T-helper 17 cell (primary cell): ENCODE results near the gene KRT9. TPM values are rescaled to one million over a fixed set of nuclear protein-coding genes. Genes with fewer than 3 reads are reported as not detected.
"Not testable (repeated sequence)": the region's sequence is repeated elsewhere in the genome, so short reads cannot be mapped to it uniquely, and the experiment has no call there.

ENCODE experiments used
- ATAC-seq: fragments of 150-1000 bp; cut with Tn5 transposase; 2 replicates; pipeline ENCODE4 v1.10.0; 2021; ENCODE audit warnings: mild to moderate bottlenecking, moderate library complexity
- DNase-seq, 3 donors: peaks; one replicate each; pipeline versions ENCODE4 v3.0.0 to v3.0.0-alpha.2; 2020 to 2021
- H3K9me3 ChIP-seq: one replicate; pipeline ENCODE4 v1.7.0; 2013; ENCODE audit warnings: low read length, mild to moderate bottlenecking; ENCODE audit not compliant: control insufficient read depth, poor library complexity, severe bottlenecking
- H3K27ac Mint-ChIP-seq: one replicate; pipeline ENCODE4 v1.8.0; 2022; ENCODE audit warnings: mild to moderate bottlenecking, moderate library complexity, mixed read lengths
- H3K27me3 Mint-ChIP-seq: one replicate; pipeline ENCODE4 v1.8.0; 2022; ENCODE audit warnings: mixed read lengths
- H3K36me3 Mint-ChIP-seq: one replicate; pipeline ENCODE4 v1.8.0; 2022; ENCODE audit warnings: low read depth, mixed read lengths
- H3K4me1 Mint-ChIP-seq: one replicate; pipeline ENCODE4 v1.8.0; 2022; ENCODE audit warnings: mild to moderate bottlenecking, mixed read lengths
- H3K4me3 Mint-ChIP-seq: one replicate; pipeline ENCODE4 v1.8.0; 2022; ENCODE audit warnings: mild to moderate bottlenecking, moderate library complexity, mixed read lengths
- total RNA-seq, 4 donors: library from RNA in 2 of 4; stranded (reverse) in 2 of 4; gene quantifications; one replicate each; pipeline ENCODE4 v1.2.3 and lab custom pipeline; 2022 to 2026

KRT9 gene
- total RNA-seq, 2 donors from 2014 or later: not detected

DNA sequence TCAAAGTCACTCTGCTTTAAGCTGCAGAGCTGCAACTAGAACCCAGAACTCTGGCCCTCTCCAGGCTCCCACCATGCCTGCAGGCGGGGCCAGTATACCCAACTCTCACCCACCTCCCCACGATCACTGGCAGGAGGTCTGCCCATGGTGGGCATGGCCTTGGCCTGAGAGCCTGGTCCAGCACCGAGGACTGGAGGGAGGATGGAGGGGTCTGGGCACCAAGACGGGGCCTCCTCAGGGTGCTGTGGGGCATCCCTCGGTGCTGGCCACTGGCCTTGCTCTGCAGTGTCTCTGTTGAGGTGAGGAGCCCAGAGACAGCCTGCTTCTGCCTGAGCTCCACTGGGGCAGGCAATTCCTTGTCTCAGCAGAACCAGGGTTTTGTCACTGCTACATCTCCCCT is 42.2 kb upstream of the KRT9 start:
- ATAC-seq (no peak), DNase-seq (no peak)
- Mint-ChIP-seq H3K4me3 (no peak overlapping the region), H3K27ac (no peak overlapping the region), H3K36me3 (no peaks in the 10 kb centered on the region), H3K4me1 (peaks cover 2% of the 10 kb centered on the region), H3K27me3 (peaks cover 55% of the 10 kb centered on the region)
- no peaks in the 10 kb centered on the region for H3K9me3 ChIP-seq

DNA sequence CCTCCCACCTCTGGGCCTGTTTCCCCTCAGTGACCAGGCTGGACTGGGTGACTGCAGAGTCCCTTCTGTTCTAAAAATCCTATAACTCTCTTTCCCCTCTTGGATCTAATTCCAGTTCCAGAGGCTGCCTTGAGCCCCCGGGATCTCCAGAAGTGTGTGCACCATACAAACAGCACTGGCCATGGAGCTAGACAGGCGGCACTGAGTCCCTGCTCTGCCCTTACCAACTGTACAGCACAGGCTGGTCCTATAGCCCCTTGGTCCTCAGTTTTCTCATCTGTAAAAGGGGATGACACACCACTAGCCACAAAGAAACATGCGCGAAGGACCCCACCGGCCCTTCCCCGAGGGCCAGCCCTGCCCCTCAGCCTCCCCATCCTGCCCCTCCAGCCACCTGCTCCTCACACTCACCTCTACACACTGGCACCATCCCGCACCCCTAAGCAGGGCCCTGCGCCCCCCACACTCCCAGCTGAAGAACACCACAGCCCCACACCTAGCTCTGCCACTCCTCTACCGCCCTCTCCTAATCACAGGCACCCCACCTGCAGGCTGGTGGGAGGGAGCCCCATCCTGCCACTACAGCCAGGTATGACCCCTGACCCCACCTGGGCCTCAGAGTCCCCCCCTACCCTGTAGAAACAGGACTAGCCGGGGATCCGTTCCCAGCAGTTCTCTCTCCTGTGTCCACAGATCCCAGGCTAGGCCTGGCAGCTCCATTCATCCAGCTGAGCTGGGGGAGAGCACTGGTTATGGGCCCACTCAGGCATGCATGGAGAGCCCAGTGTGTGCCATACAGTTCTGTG is 41.6 kb upstream of the KRT9 start:
- Mint-ChIP-seq H3K4me3 (no peak overlapping the region), H3K27ac (no peak overlapping the region), H3K27me3 (peaks cover 53% of the 10 kb centered on the region), H3K4me1 (peaks cover 2% of the 10 kb centered on the region), H3K36me3 (peaks cover 2% of the 10 kb centered on the region)
- H3K9me3 ChIP-seq: no peaks in the 10 kb centered on the region
- ATAC-seq: no peak
- DNase-seq: no peak

DNA sequence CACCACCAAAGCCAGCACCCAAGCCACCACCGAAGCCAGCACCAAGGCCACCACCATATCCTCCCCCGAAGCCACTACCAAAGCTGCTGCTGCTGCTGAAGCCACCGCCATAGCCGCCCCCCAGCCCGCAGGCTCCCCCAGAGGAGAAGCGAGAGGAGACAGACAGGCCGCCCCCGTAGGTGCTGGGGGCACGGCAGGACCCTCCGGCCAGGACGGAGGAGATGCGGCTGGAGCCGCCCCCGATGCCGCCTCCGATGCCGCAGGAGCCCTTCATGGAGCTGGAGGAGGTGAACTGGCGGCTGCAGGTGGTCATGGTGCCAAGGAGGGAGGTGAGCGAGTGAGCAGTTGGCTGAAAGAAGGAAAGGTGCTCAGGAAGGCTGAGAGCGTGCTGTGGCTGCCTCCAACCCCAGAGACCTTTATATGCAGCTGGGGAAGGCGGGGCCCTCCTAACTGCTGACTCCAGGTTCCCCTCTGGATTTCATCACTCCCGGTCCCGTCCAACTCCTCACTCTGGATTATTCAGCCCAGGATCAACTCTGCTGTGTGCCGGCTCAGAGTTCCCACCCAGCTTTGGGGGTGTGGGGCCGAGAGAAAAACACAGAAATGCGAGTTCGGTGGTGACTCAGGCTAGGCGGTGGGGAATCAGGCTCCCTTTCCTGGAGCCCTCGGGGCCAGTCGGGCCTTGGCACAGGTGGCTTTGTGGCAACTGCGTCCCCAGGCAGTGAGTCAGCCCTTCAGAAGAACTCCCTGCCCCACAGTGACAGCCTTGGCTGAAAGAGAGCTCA is 40.7 kb upstream of the KRT9 start, which contains the start of gene KRT16:
Gene KRT16, minus strand, starts transcription at position 392 of the 785 bp plus-strand sequence. Its CDS starts 79 bp downstream, at position 313.
- not testable (repeated sequence) for H3K27ac Mint-ChIP-seq

DNA sequence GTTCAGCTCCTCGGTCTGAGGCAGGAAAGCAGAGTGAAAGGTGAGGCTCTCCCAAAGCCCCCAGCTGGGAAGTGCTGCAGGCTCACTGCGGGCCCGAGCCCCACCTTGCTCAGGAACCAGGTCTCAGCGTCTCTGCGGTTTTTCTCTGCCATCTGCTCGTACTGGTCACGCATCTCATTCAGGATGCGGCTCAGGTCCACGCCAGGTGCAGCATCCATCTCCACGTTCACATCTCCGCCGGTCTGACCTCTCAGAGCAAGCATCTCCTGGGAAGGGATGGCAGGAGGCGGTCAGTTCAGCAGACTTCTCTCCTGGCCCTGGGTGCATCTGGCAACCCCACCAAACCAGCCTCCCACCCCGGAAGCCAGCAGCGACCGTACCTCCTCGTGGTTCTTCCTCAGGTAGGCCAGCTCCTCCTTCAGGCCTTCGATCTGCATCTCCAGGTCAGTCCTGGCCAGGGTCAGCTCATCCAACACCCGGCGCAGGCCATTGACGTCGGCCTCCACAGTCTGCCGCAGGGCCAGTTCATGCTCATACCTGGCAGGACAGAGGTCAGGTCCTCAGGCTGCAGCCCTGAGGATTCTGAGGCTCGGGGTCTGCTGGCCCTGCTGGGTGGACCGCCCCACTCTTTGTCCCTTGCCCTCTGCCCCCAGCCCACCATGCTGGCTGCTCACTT is 39.2 kb upstream of the KRT9 start:
- no peak for DNase-seq
- peaks cover 41% of the 10 kb centered on the region for H3K27me3 Mint-ChIP-seq
- H3K4me1 Mint-ChIP-seq: no peaks in the 10 kb centered on the region
- no peak overlapping the region for H3K27ac Mint-ChIP-seq
- no peak for ATAC-seq
- peaks cover 2% of the 10 kb centered on the region for H3K36me3 Mint-ChIP-seq
- no peaks in the 10 kb centered on the region for H3K9me3 ChIP-seq
- no peak overlapping the region for H3K4me3 Mint-ChIP-seq

More for the DNA sequence above, 40.7 kb upstream of the KRT9 start, which contains the start of gene KRT16:
- H3K27me3 Mint-ChIP-seq: peaks cover 44% of the 10 kb centered on the region
- not testable (repeated sequence) for H3K9me3 ChIP-seq, H3K4me3 Mint-ChIP-seq, DNase-seq, H3K4me1 Mint-ChIP-seq, ATAC-seq, H3K36me3 Mint-ChIP-seq

DNA sequence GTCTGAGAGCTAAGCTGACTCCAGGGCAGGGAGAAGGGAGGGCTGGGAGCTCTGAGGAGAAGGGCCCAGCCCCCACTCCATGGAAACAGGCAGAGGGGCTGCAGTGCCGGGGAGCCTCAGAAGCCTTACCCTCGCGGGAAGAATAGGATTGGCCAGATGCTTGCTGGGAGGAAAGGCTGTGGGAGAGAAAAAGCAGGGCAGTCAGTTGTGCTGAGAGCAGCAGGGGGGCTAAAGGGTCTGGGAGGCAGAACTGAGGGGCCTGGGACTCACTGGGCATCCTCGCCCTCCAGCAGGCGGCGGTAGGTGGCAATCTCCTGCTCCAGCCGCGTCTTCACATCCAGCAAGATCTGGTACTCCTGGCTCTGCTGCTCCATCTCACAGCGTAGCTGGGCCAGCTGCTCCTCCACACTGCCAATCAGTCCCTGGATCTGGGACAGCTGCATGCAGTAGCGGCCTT is 38.2 kb upstream of the KRT9 start:
- ATAC-seq, H3K9me3 ChIP-seq, H3K4me1 Mint-ChIP-seq, H3K36me3 Mint-ChIP-seq, DNase-seq, H3K4me3 Mint-ChIP-seq, H3K27ac Mint-ChIP-seq: not testable (repeated sequence)
- H3K27me3 Mint-ChIP-seq: peaks cover 32% of the 10 kb centered on the region

DNA sequence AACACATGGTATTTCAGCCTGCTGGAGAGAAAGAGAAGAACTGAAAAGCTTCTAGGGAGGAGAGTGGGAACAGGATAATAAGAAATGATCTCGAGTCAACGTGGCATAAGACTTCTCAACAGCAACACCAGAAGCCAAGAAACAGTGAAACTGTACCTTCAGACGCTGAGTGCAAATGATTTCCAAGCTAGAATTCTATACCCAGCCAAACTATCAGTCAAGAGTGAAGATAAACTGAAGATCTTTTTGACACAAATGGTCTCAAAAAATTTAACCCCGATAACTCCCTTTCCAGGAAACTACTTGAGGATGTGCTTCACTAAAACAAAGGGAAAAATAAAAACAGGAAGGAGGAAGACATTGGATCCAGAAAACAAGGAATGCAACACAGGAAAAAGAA is 35.1 kb upstream of the KRT9 start:
- H3K27me3 Mint-ChIP-seq: peaks cover 23% of the 10 kb centered on the region

DNA sequence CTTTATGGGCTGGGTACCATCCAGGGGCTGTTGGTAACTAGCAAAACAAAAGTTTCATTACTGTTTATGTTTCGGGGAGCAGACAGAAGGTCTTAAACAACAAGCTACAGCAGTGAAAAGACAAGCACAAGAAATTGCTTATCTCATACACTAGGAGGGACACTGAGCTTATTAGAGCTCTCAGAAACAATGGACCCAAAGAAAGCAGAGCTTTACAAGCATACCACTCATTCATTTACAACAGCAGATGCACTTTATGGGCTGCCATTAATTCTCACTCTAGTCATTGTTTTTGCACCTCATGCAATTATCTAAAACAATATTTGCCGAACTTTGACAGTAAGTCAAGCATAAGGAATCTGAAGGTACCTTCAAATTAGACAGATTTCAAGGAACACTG is 30.7 kb upstream of the KRT9 start:
- Mint-ChIP-seq H3K4me3 (no peak overlapping the region), H3K36me3 (no peaks in the 10 kb centered on the region), H3K27ac (no peak overlapping the region), H3K4me1 (no peaks in the 10 kb centered on the region), H3K27me3 (peaks cover 21% of the 10 kb centered on the region)
- H3K9me3 ChIP-seq: no peaks in the 10 kb centered on the region
- ATAC-seq: no peak
- DNase-seq: no peak

More for the DNA sequence above, 35.1 kb upstream of the KRT9 start:
- H3K36me3 Mint-ChIP-seq, DNase-seq, H3K4me1 Mint-ChIP-seq, H3K9me3 ChIP-seq, H3K4me3 Mint-ChIP-seq, H3K27ac Mint-ChIP-seq, ATAC-seq: not testable (repeated sequence)

DNA sequence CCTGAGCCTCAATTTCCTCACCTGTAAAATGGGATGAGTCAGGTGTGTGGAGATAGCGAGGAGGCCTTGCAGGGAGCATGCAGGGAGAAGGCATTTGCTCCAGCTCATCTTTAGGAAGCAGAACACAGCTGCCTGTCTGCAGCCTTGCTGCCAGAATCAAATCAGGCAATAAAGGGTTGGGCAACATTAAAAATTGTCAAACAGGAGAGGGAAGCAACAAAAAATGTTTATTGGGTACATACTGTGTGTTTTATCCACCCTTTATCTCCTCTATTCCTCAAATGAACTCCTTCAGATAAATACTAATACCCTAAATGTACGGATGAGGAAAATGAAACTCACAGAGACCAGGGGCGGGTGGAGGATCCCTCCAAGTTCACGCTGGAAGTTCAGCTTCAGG is 28.5 kb upstream of the KRT9 start:
- Mint-ChIP-seq H3K36me3 (no peaks in the 10 kb centered on the region), H3K4me1 (no peaks in the 10 kb centered on the region), H3K27ac (no peak overlapping the region), H3K4me3 (no peak overlapping the region), H3K27me3 (peaks cover 31% of the 10 kb centered on the region)
- no peaks in the 10 kb centered on the region for H3K9me3 ChIP-seq
- DNase-seq (no peak), ATAC-seq (no peak)

DNA sequence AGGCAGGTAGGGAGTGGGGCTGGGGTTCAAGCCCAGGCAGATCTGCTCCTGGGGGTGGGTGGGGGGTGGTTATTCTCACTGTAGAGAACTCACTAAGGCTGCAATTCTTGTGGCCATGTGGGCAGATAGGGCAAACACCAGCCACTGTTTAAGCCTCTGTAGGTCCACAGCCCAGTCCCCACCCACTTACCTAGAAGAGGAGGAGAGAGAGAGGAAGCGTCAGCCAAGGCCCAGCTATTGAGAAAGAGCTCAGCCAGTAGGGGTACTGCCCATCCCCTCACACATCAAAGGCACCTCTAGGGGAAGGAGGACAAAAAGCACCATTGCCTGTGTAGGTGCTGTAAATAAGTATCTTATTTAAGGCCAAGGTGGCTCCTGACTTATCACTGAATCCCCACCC is 27.8 kb upstream of the KRT9 start:
- no peak overlapping the region for H3K27ac Mint-ChIP-seq
- H3K4me3 Mint-ChIP-seq: no peak overlapping the region
- no peak for DNase-seq
- H3K36me3 Mint-ChIP-seq: no peaks in the 10 kb centered on the region
- H3K27me3 Mint-ChIP-seq: peaks cover 37% of the 10 kb centered on the region
- H3K4me1 Mint-ChIP-seq: peaks cover under 1% of the 10 kb centered on the region
- no peaks in the 10 kb centered on the region for H3K9me3 ChIP-seq
- no peak for ATAC-seq

DNA sequence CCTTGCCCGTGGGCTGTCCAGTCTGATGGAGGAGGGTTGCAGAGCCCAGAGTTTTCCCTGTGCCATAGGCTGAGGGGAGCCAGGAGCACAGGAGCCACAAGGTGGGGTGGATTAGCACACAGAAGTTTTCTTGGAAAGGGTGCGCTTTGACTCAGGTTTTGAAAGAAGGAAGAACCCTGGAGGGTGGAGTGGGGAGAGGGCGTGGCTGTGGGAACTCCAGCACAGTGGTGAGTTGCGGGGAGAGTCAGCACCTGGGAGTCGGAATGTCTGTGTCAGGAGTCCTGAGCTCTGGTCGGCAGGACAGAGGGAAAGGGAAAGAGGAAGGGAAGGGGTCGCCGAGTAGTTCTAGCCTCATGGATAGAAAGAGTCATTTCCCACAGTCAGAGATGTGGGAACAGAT is 23.7 kb upstream of the KRT9 start:
- Mint-ChIP-seq H3K4me1 (peaks cover 2% of the 10 kb centered on the region), H3K36me3 (no peaks in the 10 kb centered on the region), H3K4me3 (no peak overlapping the region)

DNA sequence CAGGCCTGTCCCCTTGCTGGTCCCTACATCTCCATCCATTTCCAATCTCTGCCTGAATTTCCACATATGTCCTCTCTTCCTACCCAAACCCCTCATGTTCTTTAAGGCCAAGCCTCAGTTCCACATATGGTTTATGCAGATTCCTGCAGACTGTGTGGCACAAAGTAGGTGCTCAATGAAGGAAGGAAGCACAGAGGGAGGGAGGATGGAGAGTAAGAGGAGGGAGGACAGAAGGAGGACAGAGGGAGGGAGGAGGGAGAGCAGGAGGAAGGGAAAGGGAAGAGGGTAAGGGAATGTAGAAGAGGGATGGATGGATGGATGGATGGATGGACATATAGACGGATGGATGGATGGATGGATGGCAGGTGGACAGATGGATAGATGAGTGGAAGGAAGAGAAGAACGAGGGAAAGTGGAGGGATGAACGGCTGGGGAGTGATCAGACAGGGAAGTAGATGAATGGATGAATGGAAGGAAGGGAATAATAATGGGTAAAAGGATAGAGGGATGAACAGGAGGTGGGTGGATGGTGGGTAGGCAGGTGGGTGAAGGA is 22.6 kb upstream of the KRT9 start:
- Mint-ChIP-seq H3K27ac (peak overlapping the region; percentile 37), H3K36me3 (peaks cover 3% of the 10 kb centered on the region), H3K4me3 (no peak overlapping the region), H3K4me1 (peaks cover 2% of the 10 kb centered on the region), H3K27me3 (peaks cover 46% of the 10 kb centered on the region)
- ATAC-seq (no peak), DNase-seq (no peak)
- H3K9me3 ChIP-seq: no peaks in the 10 kb centered on the region

More for the DNA sequence above, 23.7 kb upstream of the KRT9 start:
- Mint-ChIP-seq H3K27me3 (peaks cover 35% of the 10 kb centered on the region), H3K27ac (no peak overlapping the region)
- DNase-seq: no peak
- H3K9me3 ChIP-seq: no peaks in the 10 kb centered on the region
- ATAC-seq: no peak

DNA sequence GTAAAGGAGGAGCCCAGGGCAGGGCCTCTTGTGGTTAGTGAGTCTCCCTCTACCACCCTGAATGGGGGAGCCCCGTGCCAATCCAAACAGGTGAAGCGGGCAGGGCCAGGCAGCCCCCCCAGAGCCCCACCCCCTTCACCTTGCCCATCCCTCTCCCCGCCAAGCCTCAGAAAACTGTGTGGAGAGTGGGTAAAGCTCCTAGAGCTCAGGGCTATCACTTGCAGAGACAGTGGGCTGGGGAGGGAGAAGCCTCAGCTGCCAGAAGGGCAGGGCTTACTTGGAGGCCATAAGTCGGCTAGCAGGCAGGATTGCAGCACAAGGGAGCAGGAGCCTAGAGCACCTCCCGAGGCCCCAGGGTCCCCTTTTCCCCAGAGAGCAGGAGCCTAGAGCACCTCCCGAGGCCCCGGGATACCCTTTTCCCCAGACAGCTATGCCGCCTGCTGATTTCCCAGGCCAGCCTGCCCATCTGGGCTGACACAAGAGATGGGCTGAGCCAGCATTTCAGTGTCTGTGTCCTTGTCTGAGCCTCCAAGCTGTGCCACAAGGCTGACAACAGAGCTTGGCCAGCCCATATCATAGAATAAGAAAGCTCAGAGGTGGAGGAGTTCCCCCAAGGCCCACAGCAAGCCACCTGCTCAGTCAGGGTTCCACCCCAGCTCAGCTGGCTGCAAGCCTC is 21.6 kb upstream of the KRT9 start:
- no peaks in the 10 kb centered on the region for H3K9me3 ChIP-seq
- H3K27me3 Mint-ChIP-seq: peaks cover 53% of the 10 kb centered on the region
- DNase-seq (no peak), ATAC-seq (no peak)
- H3K36me3 Mint-ChIP-seq: peaks cover 4% of the 10 kb centered on the region
- no peak overlapping the region for H3K27ac Mint-ChIP-seq
- peaks cover 2% of the 10 kb centered on the region for H3K4me1 Mint-ChIP-seq
- H3K4me3 Mint-ChIP-seq: no peak overlapping the region
